Thyroid gland (tissue), 4 donors: ENCODE results near the gene FOXN3. TPM values are rescaled to one million over a fixed set of nuclear protein-coding genes. Genes with fewer than 3 reads are reported as not detected.

Experiments
- DNase-seq, 2 donors: peaks; one replicate each; pipeline ENCODE4 v3.0.0-alpha.2; 2019
- H3K27ac ChIP-seq, 3 donors: fragments of 200-600 bp; sonication (generic); 1 replicate in 2 of 3; 2 replicates in 1 of 3; pipeline ENCODE4 v1.5.1; 2016 to 2019; ENCODE audit warnings: mild to moderate bottlenecking in 1 of 3, moderate library complexity in 1 of 3
- H3K27me3 ChIP-seq: fragments of 200-600 bp; sonication (generic); one replicate; pipeline ENCODE4 v1.5.1; 2019
- H3K36me3 ChIP-seq, 2 donors: fragments of 200-600 bp; sonication (generic); one replicate each; pipeline ENCODE4 v1.5.1; 2016 to 2019
- H3K4me1 ChIP-seq, 2 donors: fragments of 200-600 bp; sonication (generic); one replicate each; pipeline ENCODE4 v1.5.1; 2017 to 2019
- H3K4me3 ChIP-seq, 3 donors: fragments of 200-600 bp; sonication (generic); replicated peaks in 1 of 3; 1 replicate in 2 of 3; 2 replicates in 1 of 3; pipeline ENCODE4 v1.5.1; 2016; ENCODE audit warnings: mild to moderate bottlenecking in 1 of 3
- H3K9me3 ChIP-seq: fragments of 200-600 bp; sonication (generic); one replicate; pipeline ENCODE4 v1.5.1; 2017
- CTCF ChIP-seq, 6 experiments: fragments of 200-600 bp in 3 of 6; fragments of 450-650 bp in 3 of 6; sonication (generic) in 3 of 6; IDR thresholded peaks; one replicate each; pipeline ENCODE4 v1.5.1; 2016 to 2019; ENCODE audit warnings: antibody characterized with exemption in 6 of 6, mild to moderate bottlenecking in 2 of 6, inconsistent platforms in 1 of 6, moderate library complexity in 1 of 6
- POLR2A ChIP-seq, 2 donors: fragments of 450-650 bp; IDR thresholded peaks; one replicate each; pipeline ENCODE4 v1.6.1; 2017; ENCODE audit warnings: antibody characterized with exemption in 2 of 2, mild to moderate bottlenecking in 2 of 2, moderate library complexity in 1 of 2
- WGBS, 2 donors: methylation state at CpG; one replicate each; pipeline ENCODE4 v1.1.5; 2017; 5-methylcytosine and 5-hydroxymethylcytosine counted together
- intact Hi-C: fragments of 100-400 bp; cut with DNase I; formaldehyde crosslinking; loops from one replicate; pipeline ENCODE4 v1.15.1; 2023
- total RNA-seq, 4 donors: library from RNA; depleted of rRNA; stranded (reverse); fragments of >200 nt; gene quantifications; one replicate each; pipeline ENCODE4 v1.2.3, GENCODE V29; 2016

The FOXN3 gene
- total RNA-seq, 4 donors from 2014 or later: 38.7 to 70.1 (median 43.1) TPM

GRCh38 chr14:89134640-89135039 is 282.4 kb downstream of the FOXN3 start:
- intact Hi-C loops: no loop called here
- no peak for TF ChIP-seq CTCF (IDR thresholded peaks at IDR 0.05)
- Histone ChIP-seq H3K27ac (no peak overlapping the region), H3K27me3 (no peaks in the 10 kb centered on the region), H3K9me3 (no peaks in the 10 kb centered on the region), H3K4me3 (no peak overlapping the region), H3K4me1 (no peaks in the 10 kb centered on the region), H3K36me3 (no peaks in the 10 kb centered on the region)
- no peak for DNase-seq
- WGBS, 2 donors: 74 to 89% methylated on average over 1 to 2 of the region's 2 CpGs

- Histone ChIP-seq H3K4me1 (no peaks in the 10 kb centered on the region), H3K9me3 (no peaks in the 10 kb centered on the region), H3K27me3 (no peaks in the 10 kb centered on the region), H3K4me3 (no peak overlapping the region), H3K27ac (no peak overlapping the region), H3K36me3 (no peaks in the 10 kb centered on the region)
- intact Hi-C loops: no loop called here
- WGBS, 2 donors: 92 to 94% methylated on average over 6 of the region's 6 CpGs
- no peak for DNase-seq
- no peak for TF ChIP-seq POLR2A (IDR thresholded peaks at IDR 0.05)
- no peak for TF ChIP-seq CTCF (IDR thresholded peaks at IDR 0.05)
Observed at GRCh38 chr14:89131004-89131750, 285.9 kb downstream of the FOXN3 start.

- no peaks in the 10 kb centered on the region for H3K36me3 ChIP-seq
- no peak overlapping the region for H3K4me3 ChIP-seq
- H3K27ac ChIP-seq: no peak overlapping the region
- TF ChIP-seq CTCF (IDR thresholded peaks at IDR 0.05) (no peak), POLR2A (IDR thresholded peaks at IDR 0.05) (no peak)
- DNase-seq: no peak
- H3K4me1 ChIP-seq: no peaks in the 10 kb centered on the region
- H3K27me3 ChIP-seq: no peaks in the 10 kb centered on the region
- no peaks in the 10 kb centered on the region for H3K9me3 ChIP-seq
- intact Hi-C loops: no loop called here
- 85 to 92% methylated on average over 6 of the region's 6 CpGs for WGBS, 2 donors
Observed at GRCh38 chr14:89129570-89129969, 287.5 kb downstream of the FOXN3 start.

GRCh38 chr14:89128311-89129026 is 288.6 kb downstream of the FOXN3 start:
- Histone ChIP-seq H3K27me3 (no peaks in the 10 kb centered on the region), H3K9me3 (no peaks in the 10 kb centered on the region), H3K4me3 (no peak overlapping the region), H3K27ac (no peak overlapping the region), H3K36me3 (no peaks in the 10 kb centered on the region), H3K4me1 (no peaks in the 10 kb centered on the region)
- no peak for DNase-seq
- WGBS, 2 donors: 90 to 92% methylated on average over 10 of the region's 10 CpGs
- no peak for TF ChIP-seq POLR2A (IDR thresholded peaks at IDR 0.05)
- no peak for TF ChIP-seq CTCF (IDR thresholded peaks at IDR 0.05)
- intact Hi-C loops: no loop called here

GRCh38 chr14:89126461-89126860 is 290.6 kb downstream of the FOXN3 start:
- no peak for DNase-seq
- intact Hi-C loops: no loop called here
- Histone ChIP-seq H3K4me1 (no peaks in the 10 kb centered on the region), H3K27me3 (no peaks in the 10 kb centered on the region), H3K9me3 (no peaks in the 10 kb centered on the region), H3K27ac (no peak overlapping the region), H3K4me3 (no peak overlapping the region), H3K36me3 (no peaks in the 10 kb centered on the region)
- TF ChIP-seq CTCF (IDR thresholded peaks at IDR 0.05) (no peak), POLR2A (IDR thresholded peaks at IDR 0.05) (no peak)
- WGBS, 2 donors: 54 to 62% methylated on average over 4 of the region's 4 CpGs
